ENCODE data around the gene P2RX4.

DNA sequence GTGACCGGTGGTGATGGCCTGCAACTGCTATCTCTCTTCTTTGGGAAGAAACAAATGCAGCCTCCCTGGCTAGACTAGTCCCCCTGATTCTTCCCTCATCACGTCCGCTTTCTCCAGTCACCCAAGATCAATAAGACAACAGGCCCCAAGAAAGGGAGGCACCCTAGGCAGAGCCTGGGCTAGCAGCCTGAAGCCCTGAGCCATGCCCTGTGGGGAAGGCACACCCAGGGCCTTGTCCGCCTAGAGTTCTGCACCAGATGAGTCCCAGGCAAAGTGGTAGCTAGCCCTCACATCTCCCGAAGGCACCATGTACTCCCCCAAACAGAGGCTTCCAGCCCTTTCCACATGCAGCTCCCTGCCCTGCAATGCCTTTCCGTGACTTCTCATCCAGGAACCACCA, 51.5 kb downstream of the P2RX4 start:
- TF ChIP-seq, protein P1, sequence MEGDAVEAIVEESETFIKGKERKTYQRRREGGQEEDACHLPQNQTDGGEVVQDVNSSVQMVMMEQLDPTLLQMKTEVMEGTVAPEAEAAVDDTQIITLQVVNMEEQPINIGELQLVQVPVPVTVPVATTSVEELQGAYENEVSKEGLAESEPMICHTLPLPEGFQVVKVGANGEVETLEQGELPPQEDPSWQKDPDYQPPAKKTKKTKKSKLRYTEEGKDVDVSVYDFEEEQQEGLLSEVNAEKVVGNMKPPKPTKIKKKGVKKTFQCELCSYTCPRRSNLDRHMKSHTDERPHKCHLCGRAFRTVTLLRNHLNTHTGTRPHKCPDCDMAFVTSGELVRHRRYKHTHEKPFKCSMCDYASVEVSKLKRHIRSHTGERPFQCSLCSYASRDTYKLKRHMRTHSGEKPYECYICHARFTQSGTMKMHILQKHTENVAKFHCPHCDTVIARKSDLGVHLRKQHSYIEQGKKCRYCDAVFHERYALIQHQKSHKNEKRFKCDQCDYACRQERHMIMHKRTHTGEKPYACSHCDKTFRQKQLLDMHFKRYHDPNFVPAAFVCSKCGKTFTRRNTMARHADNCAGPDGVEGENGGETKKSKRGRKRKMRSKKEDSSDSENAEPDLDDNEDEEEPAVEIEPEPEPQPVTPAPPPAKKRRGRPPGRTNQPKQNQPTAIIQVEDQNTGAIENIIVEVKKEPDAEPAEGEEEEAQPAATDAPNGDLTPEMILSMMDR (IDR thresholded peaks at IDR 0.05; ENCODE audit: low read depth, low read length), result no peak
- TF ChIP-seq MYC (IDR thresholded peaks at IDR 0.05; ENCODE audit: low read depth, low read length), result no peak
- TF ChIP-seq POLR2A (IDR thresholded peaks at IDR 0.05; ENCODE audit: extremely low read depth, insufficient read length), result no peak
- TF ChIP-seq, protein P2, sequence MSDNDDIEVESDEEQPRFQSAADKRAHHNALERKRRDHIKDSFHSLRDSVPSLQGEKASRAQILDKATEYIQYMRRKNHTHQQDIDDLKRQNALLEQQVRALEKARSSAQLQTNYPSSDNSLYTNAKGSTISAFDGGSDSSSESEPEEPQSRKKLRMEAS (IDR thresholded peaks at IDR 0.05; ENCODE audit: low read depth, low read length), result no peak

Measured in NB4 (cell line).